GM10266 (cell line): Measurements from ENCODE around the gene SLC24A3.

ENCODE experiments used
- DNase-seq: peaks from one replicate; pipeline ENCODE4 v3.0.0; 2012; ENCODE audit errors: extremely low spot score
- TF ChIP-seq, protein P1 (sequence below): IDR thresholded peaks from 2 replicates; pipeline ENCODE4 v1.5.1; 2012; ENCODE audit warnings: mild to moderate bottlenecking, low read depth; ENCODE audit not compliant: control insufficient read depth, insufficient read depth; ENCODE audit errors: missing control alignments

The SLC24A3 gene

GRCh38 chr20:19512886-19513677 lies 300.6 kb downstream of the SLC24A3 start:
- TF ChIP-seq, protein P1, sequence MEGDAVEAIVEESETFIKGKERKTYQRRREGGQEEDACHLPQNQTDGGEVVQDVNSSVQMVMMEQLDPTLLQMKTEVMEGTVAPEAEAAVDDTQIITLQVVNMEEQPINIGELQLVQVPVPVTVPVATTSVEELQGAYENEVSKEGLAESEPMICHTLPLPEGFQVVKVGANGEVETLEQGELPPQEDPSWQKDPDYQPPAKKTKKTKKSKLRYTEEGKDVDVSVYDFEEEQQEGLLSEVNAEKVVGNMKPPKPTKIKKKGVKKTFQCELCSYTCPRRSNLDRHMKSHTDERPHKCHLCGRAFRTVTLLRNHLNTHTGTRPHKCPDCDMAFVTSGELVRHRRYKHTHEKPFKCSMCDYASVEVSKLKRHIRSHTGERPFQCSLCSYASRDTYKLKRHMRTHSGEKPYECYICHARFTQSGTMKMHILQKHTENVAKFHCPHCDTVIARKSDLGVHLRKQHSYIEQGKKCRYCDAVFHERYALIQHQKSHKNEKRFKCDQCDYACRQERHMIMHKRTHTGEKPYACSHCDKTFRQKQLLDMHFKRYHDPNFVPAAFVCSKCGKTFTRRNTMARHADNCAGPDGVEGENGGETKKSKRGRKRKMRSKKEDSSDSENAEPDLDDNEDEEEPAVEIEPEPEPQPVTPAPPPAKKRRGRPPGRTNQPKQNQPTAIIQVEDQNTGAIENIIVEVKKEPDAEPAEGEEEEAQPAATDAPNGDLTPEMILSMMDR = no peak

DNA sequence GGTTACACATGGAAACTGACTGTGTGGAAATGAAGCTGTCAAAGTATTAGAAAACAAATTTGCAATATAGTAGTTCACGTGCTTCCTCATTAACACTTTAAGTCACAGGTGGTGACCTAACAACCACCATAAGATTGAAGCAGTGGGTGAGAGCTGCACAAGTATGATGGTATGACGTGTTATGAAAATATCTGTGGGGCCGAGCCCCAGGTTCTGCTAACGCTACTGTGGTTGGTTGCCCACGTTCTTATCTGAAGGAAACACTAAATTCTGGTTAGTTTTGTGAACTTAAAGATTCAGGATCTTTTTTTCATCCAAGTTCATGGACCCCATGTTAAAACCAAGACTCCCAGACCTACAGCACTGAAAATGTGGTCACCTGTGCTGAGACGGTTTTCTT lies 302.6 kb downstream of the SLC24A3 start:
- DNase-seq = no peak
- TF ChIP-seq, protein P1 = no peak

More at GRCh38 chr20:19512886-19513677, 300.6 kb downstream of the SLC24A3 start:
- DNase-seq = no peak

- no peak for DNase-seq
- TF ChIP-seq, protein P1 = no peak
Measured at GRCh38 chr20:19519466-19519865, 307.0 kb downstream of the SLC24A3 start.

- TF ChIP-seq, protein P1 = no peak
- DNase-seq = no peak
Measured at GRCh38 chr20:19520261-19520660, 307.8 kb downstream of the SLC24A3 start.

DNA sequence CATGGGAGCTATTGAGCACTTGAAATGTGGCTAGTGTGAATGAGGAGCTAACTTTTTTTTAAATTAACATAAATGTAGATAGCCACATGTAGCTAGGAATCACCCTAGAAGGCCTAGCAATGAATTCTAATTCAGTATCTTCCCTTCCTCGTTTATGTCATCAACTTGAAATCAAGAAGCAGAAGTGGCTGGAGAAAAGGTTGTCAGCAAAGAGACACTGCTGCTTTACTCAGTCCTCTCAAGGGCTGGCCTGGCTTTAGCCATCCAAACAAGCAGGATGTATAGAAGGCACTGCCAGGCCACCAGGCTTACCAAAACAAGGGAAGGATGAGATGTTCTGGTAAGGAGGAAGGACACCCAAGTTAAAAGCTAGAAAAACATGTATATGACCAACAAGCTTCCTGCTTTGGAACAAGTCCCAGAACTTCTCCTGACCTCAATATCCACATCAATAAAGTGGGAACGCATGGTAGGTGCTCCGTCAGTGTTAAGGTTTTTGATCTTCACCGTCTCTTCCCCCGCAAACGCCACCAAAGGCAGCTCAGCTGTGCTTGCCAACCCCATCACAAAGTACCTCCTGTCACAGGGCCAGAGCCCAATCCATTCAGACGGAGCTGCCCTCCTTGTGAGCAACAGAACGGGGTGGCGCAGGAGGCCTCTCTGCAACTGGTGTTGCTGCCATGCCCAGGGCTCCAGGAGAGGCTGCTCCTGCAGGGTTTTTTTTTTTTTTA lies 309.8 kb downstream of the SLC24A3 start:
- TF ChIP-seq, protein P1 = no peak

DNA sequence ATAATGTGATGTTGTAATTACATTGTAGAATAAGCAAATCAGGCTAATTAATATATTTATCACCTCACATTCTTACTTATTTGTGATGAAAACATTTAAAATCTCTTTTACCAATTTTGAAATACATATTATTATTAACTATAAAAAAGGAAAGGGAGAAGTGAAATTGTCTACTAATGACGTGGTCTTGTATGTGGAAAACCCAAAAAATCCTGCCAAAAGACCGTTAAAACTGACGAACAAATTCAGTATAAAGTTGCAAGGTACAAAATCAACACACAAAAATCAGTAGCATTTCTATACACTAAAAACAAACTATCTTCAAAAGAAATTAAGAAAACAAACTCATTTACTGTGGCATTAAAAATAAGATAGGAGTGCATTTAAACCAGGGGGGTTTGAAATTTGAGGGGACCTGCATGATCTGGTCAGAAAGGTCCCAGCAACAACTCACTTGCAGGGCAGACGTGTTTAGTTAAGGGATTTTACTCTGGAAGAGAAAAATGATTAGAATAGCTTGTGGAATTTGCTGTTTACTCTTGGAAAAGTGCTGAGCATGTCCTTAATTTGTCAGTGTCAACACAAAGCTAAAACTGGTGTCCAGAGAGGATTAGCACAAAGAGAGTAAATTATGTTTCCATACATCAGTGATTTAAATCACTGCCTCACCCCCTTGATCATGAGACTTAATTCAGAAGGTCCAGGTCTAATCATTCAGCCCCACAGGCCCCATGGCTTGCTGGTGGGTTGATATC lies 310.6 kb downstream of the SLC24A3 start:
- DNase-seq = no peak
- TF ChIP-seq, protein P1 = no peak

More for the DNA sequence above, 309.8 kb downstream of the SLC24A3 start:
- no peak for DNase-seq
